ENCODE measurements around the gene NACA.
A peak's percentile ranks its signal among the peaks of the same experiment; 100 is the strongest.
"Not testable (repeated sequence)": the region's sequence is repeated elsewhere in the genome, so short reads cannot be mapped to it uniquely, and the experiment has no call there.

The NACA gene

DNA sequence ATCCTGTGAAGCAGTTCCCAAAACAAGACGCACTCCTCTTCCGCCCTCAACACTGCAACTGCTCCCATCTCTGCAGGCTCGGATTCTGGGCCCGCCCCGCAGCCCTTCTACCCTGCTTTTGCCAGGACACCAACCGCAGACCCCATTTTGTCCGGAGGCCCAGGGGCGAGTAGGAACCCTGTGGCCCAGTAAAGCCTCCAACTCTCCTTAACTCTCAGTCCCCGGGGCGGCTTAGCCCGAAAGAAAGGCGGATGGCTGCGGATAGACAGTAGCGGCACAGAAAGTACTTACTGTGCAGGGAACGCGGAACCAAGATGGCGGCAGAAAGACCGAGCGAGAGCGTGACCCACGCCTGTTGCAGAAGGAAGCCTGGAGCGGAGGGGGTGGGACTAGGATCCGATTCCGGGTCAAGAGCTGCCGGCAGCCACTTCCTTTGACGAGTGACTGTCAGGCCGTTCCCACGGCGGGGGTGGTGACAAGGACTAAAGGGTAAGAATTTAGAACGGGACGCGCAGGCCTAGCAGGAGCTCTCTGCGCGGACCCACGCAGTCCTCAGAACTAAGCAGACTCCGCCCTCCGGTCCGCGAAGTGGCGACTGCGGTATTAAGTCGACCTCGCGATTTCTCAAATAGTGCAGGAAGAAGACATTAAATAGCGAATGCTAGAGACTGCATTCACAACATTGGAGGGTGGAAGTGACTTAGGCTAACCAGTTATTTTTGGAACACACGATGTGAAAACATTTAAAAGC, at the start of gene NACA:
TSS of gene NACA (minus strand) at position 328 of the 751 bp plus-strand sequence. CDS start 778 bp downstream, outside the sequence.
- peak; percentile 97 for DNase-seq

DNA sequence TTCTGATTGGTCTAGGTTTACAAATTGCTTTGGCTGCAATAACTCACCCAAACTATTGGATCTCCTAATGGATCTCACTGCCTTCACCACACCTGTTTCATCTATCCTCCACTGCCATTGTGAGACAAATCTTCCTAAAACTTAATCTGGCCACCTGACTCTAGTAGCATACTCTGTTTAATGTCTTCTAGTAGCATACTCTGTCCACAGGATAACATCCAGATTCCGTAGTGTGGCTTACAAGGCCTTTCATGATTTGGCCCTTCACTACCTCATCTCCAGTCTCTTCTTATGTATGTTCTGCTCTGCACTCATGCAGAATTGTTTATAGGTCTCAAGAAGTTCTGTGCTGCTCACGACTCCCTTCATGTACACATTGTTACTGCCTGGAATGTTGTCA, 48.0 kb upstream of the NACA start:
- DNase-seq: no peak

DNA sequence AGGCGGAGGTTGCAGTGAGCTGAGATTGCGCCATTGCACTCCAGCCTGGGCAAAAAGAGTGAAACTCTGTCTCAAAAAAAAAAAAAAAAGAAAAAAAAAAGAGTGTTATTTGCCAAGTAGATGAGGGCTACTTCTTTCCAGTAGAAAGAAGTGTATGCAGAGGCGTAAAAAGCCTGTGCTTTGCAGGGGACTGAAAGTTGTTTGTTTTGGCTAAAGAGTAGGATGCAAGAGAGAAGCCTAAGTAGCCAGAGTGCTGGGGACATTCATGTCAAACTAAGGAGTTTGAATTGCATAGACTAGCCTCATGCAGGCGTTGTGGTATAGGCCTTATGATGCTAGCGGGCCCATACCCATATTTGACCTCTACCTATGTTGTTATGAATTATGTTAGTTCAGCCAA, 47.5 kb upstream of the NACA start:
- no peak for DNase-seq

DNA sequence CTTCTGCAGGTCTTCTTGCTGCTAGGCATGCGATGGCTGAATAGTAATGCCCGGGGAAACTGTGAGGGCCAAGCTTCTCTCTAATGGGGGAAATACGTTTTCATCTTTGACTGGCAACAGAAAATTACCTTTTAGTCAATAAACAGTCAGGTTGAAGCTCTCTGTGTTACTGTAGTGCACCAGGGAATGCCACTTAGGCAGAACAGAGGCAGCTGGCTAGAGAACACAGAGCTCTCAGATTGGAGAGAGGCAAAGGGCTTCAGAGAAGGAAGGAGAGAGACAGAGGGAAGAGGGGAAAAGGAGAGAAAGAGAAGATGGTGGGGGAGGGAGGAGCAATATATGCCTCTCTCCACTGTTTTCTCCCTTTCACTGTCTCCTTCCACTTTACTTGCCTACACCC, 44.8 kb upstream of the NACA start:
- no peak for DNase-seq

DNA sequence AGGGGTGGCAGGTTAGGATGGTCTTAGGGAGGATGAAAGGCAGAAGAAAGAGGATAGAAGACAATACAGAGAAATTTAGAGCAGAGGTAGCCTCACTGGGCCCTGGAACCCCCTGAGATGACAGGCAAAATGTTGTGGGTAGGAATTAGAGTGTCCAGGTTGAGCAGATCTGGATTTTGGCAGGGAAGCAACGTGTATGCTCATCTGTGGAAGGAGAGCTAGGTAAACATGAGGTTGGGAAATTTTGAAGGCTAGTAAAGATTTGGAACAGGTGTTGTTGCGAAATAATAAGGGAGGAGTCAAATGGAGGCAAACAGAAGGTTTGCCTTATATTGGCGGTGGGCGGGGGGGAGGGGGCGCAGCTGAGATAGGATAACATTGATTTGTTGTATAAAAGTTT, 43.3 kb upstream of the NACA start:
- DNase-seq: no peak

DNA sequence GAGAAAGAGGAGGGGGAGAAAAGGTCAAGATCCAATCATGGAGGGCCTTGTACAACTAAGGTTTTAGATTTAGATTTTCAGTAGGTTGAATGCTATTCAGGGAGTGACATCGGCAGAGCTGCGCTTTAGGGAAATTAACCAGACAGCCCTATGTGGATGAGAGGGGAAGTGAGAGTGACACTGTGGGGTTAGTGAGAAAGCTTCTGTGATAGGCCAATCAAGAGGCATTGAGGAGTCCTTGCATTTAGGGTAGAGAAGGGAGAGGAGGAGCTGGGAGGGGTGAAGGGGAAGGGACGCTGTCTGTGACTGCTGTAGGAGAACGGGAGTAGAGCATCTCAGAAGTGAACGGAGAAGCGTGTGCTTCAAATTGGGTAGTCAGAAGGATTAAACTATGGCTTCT, 41.4 kb upstream of the NACA start:
- no peak for DNase-seq

DNA sequence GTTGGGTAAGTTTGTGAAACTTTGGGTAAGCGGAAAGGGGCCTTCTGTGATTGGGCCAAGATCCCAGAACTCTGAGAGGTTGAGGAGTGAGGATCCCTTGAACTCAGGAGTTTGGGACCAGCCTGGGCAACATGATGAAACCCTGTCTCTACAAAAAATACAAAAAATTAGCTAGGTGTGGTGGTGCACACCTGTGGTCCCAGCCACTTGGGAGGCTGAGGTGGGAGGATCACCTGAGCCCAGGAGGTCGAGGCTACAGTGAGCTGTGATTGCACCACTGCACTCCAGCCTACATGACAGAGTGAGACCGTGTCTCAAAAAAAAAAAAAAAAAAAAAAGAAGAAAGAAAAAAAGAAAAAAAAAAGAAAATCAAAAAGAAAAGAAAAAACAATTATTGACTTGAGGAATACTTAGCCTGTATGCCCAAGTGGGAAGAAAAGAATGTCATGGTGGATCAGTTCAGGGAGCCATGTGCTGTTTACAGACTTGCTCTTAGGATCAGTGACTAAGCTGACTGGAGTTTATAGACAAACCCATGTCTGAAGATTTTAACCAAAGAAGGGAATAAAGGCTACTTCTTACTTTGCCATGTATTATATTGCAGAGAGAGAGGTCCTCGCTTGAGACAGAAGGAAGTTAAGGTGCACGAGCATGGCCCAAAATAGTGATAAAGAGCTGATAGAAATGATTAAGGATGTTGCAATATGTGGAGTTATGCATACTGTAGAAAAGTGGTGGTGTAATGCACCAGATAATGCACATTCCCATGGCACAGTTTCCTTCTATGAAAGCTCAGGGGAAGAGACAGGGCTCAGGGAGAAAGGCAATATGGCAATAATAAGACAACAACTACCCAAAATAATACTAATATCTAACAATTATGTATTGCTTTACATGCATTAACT, 38.9 kb upstream of the NACA start:
- DNase-seq: no peak

DNA sequence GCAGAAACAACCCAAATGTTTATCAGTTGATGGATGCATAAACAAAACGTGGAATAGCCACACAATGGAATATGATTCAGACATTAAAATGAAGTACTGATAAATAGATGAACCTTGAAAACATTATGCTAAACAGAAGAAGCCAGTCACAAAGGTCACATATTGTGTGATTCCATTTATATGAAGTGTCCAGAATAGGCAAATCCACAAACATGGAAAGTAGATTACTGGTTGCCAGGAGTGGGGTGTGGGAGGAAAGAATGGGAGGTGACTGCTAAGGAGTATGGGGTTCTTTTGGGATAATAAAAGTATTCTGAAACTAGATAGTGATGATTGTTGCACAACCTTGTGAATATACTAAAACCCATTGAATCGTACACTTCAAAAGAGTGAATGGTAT, 36.7 kb upstream of the NACA start:
- no peak for DNase-seq

DNA sequence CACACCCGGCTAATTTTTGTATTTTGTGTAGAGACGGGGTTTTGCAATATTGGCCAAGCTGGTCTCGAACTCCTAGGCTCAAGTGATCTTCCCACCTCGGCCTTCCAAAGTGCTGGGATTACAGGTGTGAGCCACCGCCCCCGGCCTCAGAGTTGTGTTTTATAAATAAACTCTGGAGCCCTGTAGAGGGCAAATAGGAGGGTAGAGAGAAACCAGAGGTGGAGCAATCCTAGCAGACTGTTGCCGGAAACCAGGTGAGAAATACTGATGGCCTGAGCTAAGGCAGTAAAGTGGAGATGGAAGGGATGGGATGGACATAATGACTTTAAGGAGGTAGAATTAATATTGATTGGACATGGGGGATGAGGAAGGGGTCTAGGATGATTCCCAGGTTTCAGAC, 35.4 kb upstream of the NACA start:
- no peak for DNase-seq

DNA sequence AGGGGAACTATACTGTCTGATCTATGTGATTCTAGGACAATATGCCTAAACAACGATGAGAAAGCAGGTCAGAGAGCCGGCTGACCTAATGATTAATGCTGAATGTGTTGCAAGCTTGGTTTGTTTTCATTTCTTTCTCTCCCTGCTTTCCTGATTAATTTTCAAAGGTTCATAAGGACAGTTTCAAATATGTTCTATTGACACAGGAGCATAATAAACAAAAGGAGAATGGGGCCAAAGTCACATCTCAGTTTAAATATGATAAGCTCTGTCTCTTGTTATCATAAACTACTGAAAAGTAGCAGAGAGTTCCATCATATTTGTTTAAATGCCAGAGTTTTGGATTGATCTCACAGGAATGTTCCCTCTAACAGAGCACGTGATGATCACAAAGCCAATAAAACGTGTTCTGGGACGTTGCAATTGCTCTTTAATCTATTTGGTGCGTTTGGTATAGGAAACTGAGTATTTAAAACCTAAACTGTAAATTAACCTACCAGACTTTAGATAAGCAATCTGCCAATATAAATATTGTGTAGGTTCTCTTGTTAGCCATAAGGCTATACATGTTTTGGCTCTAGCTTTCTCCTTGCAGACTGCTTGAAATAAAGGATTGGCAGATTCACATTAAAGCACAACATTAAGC, 34.3 kb upstream of the NACA start:
- DNase-seq: no peak

DNA sequence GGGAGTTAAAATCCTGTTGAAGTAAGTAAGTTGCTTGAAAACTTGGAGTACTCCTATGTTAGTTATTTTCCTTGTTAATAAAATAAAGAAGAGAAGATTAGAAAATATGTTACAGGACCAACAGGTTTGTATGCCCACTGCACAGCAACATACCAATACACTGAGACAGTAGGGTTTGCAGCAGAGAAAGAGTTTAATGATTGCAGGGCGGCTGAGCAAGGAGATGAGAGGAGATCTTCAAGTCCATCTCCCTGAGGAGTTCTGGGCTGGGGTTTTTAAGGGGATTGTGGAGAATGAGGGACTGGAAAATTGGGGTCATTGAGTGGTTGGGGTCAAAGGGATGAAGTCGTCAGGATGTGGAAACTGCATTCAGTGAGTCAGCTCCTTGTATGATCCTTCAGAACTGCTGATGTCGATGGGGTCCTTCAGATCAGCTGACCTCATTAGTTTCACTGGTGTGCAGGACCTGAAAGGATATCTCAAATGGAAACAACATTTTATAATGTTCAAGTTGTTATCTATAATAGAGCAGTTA, 33.7 kb upstream of the NACA start:
- DNase-seq: no peak

DNA sequence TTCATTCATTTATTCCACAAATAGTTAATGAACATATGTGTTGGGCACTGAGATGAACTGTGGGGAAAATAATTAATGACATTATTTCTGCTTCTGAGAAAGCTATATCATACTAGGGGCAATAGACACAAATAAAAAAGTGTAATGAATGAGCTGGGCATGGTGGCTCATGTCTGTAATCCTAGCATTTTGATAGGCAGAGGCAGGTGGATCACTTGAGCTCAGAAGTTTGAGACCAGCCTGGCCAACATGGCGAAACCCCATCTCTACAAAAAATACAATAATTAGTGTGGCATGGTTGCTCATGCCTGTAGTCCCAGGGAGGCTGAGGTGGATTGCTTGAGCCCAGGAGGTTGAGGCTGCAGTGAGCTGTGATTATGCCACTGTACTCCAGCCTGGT, 32.9 kb upstream of the NACA start:
- DNase-seq: not testable (repeated sequence)

DNA sequence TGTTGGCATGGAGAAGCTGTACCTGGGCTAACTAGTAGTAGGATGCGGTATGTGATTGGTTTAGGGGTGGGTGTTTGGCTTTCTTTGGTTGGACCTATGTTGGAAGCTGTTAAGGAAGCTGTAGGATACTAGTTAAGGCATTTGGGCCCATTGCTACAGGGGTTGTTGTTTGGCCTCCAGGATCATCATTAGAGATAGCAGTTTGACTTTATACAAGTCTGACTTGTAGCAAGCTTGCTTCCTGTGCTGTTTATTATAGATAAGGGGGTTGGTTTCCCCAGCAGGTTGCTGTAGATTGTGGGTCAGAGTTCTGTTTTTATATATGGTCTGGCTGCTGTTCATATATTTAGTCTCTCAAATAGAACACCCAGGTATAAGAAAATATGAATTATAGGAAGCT, 28.5 kb upstream of the NACA start:
- DNase-seq: no peak

DNA sequence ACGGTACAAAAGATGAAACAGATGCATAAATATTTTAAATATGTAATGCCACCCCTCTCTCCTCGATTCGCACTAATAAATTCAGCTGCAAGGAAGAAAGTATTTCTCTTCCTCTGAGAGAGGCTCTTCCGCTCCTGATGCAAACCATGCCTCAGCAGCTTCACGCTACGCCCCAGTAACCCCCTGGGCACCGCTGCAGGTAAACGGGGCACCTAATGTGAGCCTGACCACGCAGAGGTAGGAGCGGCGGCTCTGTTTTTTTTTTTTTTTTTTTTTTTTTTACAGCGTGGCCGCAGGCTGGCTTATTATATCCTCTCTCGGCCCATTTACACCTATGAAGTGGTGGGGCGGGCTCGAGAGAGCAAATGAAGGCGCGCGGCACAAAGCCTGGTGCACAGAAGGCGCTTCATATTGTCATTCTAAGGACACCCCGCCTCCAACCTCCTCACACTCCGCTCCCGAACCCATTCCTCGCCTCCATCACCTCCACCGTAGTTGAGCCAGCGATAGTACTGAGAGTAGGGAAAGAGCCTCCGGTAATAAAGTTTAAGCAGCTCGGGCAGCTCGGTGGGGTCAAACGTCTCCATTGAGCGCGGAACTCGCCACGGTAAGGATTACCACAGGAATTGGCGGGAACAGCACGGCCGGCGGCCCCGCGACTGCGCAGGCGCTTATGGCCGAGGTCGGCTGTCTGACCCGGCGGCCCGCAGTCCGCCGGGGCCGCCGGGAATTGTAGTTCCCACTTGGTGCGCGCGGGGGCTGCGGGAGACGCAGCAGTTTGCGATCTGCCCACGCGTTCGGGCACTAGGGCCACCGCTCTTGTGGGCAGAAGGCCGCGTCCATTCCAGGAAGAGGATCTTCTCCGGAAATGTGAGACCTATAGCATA, 26.9 kb upstream of the NACA start, which contains the start of gene PRIM1:
TSS of gene PRIM1 (minus strand) at position 612 of the 887 bp plus-strand sequence. CDS start at position 587, 25 bp downstream.
- peak; percentile 81 for DNase-seq

DNA sequence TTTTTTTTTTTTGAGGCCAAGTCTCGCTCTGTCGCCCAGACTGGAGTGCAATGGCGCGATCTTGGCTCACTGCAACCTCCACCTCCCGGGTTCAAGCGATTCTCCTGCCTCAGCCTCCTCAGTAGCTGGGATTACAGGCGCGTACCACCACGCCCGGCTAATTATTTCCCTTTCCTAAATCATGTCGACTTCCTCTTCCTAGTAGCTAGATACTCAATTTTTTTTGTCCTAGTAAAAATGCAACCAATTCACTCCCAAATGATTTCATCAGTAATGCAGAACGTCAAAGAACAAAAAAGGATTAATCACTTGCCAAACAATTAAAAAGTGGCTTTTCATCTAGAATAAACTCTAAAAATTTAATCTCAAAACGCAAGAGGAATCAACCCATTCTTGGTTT, 25.5 kb upstream of the NACA start:
- not testable (repeated sequence) for DNase-seq

DNA sequence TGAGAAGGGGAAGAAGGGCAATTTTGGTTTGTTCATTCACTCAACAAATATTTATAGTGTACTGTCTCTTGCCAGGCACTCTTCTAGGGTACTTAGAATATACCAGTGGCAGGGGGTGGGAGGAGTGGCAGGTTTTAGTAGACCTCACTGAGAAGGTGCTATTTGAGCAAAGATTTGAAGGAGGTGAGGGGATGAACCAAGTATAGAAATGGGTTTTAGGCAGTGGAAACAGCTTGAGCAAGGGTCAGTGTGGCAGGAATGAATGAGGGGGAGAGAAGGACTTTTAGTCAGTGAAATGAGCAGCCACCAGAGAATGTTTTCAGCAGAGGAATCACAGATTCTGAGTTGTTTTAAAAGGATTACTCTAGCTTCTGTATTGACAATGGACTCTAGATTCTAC, 24.8 kb upstream of the NACA start:
- DNase-seq: no peak

DNA sequence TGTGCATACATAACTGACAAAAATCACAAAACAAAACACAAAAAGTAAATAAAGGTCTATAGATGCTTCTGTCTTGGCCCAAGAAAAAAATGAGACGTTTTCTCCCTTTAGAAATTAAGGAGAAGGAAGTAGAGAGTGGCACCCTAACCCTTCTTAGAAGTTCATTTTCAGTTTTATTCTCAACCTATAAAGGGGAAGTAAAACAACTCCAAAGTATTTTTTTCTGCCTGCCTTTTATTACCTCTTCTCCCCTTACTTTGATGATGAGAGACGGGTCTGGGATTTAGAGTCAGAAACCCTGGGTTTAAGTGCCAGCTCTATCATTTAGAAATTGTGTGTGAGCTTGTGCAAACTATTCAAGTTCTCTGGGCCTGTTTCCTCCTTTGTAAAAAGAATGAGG, 24.3 kb upstream of the NACA start:
- peak; percentile 40 for DNase-seq

DNA sequence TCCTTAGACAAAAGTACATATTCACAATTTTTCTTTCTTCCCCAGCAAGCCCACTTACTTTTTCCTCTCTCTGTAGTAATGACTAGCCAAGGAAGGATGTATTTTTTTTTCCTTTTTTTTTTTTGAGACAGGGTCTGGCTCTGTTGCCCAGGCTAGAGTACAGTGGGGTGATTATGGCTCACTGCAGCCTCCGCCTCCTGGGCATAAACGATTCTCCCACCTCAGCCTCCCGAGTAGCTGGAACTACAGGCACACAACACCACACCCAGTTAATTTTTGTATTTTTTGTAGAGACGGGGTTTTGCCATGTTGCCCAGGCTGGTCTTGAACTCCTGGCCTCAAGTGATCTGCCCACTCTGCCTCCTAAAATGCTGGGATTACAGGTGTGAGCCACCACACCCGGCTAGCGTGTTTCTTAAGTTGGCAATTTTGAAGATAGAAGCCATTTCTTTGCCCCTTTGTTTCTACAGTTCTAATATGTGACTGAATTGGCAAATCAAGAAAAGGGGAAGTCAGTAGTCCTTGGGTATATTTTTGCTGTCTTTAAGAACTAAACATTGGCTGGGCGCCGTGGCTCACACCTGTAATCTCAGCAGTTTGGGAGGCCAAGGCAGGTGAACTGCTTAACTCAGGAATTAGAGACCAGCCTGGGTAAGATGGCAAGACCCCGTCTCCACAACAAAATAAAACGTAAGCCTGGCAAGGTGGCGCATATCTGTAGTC, 3.2 kb upstream of the NACA start:
- no peak for DNase-seq

DNA sequence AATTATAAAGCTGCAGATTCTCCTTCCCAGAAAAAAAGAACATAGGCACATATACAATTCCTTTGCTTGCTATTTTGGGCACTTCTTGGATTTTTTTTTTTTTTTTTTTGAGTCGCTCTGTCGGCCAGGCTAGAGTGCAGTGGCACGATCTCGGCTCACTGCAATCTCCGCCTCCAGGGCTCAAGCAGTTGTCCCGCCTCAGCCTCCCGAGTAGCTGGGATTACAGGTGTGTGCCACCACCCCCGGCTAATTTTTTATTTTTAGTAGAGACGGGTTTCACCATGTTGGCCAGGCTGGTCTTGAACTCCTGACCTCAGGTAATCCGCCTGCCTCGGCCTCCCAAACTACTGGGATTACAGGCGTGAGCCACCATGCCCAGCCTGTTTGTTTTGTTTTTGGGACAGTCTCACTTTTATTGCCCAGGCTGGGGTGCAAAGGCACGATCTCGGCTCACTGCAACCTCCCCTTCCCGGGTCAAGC, 1.1 kb upstream of the NACA start:
- not testable (repeated sequence) for DNase-seq

DNA sequence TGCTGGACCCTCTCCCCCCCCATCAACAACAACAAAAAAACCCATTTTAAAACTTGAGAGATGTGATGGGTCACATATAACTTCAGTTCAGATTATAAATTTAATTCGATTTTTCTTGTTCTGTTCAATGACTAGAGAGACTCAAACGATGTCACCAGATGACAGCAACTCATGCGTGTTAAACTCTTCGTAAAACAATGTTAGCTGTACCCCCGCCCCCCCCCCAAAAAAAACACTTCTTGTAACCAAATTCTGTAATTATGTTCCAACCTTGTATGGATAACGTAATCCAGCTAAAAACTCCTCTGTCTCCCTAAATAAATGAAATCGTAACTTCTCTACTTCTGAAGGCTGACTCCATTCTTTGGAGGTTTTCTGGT, 614 bp upstream of the NACA start:
- no peak for DNase-seq

DNA sequence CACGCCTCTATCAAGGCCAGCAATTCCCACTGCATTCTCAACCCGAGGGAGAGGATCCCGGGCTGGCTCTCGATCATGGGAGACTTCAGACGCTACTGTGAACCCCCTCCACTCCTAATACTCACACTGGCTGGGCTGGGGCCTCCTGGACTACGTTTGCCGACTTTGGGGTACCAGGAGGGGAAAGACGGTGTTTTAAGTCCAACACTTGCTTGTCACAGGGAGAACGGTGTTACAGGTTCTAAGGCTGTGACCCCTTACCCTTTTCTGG, 463 bp downstream of the NACA start:
- DNase-seq: no peak

Data from GF-D8 (cell line).